OCI-M2 (cell line): ENCODE results near the gene IL1A.

Source experiments
- DNase-seq: peaks from one replicate; lab custom pipeline; 2025; ENCODE audit not compliant: unreplicated experiment; lab: John Stamatoyannopoulos, UW

Gene IL1A

GRCh38 chr2:112728029-112728362 is 56.3 kb downstream of the IL1A start:
- DNase-seq = peak; percentile 45

- no peak for DNase-seq
Measured at GRCh38 chr2:112727276-112728028, 56.8 kb downstream of the IL1A start.

GRCh38 chr2:112726487-112727190 is 57.7 kb downstream of the IL1A start:
- peak; percentile 81 for DNase-seq

- DNase-seq = no peak
Measured at GRCh38 chr2:112725545-112726457, 58.5 kb downstream of the IL1A start.

GRCh38 chr2:112724591-112725525 is 59.4 kb downstream of the IL1A start:
- no peak for DNase-seq

GRCh38 chr2:112723995-112724394 is 60.3 kb downstream of the IL1A start:
- no peak for DNase-seq
